ENCODE data around the gene R3HDM2.
A peak's percentile ranks its signal among the peaks of the same experiment; 100 is the strongest.

R3HDM2 gene

GRCh38 chr12:57467212-57467874, 36.5 kb upstream of the R3HDM2 start:
- DNase-seq: no peak

- DNase-seq: no peak
These were observed 35.1 kb upstream of the R3HDM2 start for GRCh38 chr12:57465747-57466505.

- no peak for DNase-seq
These were observed 34.3 kb upstream of the R3HDM2 start for GRCh38 chr12:57465030-57465746.

DNA sequence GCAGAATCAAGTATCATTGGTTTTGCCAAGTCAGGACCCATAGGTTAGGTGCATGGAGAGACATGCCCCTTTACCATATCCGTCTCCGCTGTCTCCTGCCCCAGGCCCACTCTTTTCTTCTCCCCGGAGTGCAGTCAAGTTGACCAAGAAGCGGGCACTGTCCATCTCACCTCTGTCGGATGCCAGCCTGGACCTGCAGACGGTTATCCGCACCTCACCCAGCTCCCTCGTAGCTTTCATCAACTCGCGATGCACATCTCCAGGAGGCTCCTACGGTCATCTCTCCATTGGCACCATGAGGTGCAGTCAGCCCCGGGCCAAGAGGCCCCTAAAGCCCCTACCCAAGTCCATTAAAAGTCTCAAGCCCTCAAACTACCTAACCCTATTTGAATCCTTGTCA, 33.7 kb upstream of the R3HDM2 start:
- no peak for DNase-seq

DNA sequence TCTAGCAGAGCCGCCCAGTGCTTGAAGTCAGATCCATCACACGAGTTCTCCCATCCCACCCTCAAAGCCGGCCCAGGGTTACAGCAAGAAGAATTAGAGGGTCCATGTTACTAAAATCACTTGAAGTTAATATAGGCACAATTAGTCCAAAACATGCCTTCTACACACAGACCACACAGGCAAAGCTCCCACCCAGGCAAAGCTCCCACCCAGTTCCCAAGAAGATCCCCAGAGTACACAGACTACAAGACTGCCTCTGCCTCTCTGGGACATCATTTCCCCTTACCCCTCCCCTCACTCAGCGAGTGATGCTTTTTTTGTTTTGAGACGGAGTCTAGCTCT, 32.0 kb upstream of the R3HDM2 start:
- peak in 1 of 56 donors; percentile 31 for DNase-seq

GRCh38 chr12:57462251-57462911, 31.5 kb upstream of the R3HDM2 start:
- DNase-seq: peak in 52 of 56 donors; percentile 10 to 81 (median 48)

DNA sequence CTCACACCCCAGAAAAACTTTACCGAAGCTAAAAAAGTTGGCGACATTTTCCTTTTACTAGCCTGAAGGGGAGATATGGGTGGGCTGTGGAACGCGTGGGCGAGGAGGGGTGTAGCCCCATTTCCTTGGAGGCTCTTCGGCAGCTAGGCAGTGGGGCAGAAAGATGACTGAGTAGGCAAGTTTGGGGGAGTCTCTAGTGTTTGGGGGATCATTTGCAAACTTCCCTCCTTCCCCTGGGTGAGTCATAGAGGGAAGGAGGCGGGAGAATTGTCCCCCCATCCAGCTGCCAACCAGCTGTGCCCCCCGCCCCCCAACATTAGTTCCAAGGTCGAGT, 31.0 kb upstream of the R3HDM2 start:
- peak in 1 of 56 donors; percentile 49 for DNase-seq

DNA sequence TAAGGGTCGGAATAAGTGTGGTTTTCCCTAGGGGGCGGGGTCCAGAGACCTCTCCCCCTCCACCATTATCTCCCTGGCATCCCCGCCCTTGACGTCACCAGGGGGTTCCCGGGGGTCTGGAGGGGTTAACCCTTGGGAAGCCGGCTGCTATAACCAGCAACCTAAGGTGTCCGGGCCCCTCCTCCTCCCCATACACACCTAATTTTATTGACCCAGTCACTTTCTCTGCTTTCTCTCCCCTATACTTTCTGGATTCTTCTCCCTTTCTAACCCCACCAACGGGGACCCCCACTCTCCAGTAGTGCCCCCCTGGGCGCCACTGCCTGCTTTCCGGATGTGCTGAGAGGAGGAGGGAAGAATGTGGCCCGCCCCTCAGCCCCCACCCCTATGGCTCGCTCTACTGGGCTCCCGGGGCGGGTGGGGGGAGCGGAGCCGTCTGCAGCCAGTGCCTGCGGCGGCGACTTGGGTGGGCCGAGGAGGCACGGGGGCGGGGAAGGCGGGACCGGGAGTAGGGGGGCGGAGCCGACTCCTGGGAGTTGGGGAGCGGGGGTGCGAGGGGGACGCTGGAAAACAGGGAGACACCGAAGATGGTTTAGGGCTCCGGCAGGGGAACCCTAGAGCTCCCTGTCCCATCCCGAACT, 30.6 kb upstream of the R3HDM2 start:
- peak in 14 of 56 donors; percentile 7 to 48 (median 26) for DNase-seq

- DNase-seq: peak in 2 of 56 donors; percentile 10 to 18
These were observed 30.0 kb upstream of the R3HDM2 start for GRCh38 chr12:57460841-57461275.

DNA sequence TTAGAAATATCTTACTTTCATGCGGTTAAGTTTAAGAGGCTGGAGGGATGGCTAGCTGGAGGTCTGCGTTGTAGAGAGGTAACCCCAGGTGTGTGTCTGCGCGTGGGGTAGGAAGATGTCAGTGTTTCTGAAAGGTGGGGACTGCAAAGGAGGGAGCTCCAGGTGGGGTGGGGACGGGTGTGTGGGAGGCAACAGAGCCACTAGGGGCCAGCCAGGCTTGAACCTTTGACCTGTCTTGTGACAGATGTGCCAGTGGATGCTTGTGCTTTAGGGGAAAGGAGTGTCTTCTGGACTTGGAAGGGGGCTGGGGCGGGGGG, 29.6 kb upstream of the R3HDM2 start:
- no peak for DNase-seq

DNA sequence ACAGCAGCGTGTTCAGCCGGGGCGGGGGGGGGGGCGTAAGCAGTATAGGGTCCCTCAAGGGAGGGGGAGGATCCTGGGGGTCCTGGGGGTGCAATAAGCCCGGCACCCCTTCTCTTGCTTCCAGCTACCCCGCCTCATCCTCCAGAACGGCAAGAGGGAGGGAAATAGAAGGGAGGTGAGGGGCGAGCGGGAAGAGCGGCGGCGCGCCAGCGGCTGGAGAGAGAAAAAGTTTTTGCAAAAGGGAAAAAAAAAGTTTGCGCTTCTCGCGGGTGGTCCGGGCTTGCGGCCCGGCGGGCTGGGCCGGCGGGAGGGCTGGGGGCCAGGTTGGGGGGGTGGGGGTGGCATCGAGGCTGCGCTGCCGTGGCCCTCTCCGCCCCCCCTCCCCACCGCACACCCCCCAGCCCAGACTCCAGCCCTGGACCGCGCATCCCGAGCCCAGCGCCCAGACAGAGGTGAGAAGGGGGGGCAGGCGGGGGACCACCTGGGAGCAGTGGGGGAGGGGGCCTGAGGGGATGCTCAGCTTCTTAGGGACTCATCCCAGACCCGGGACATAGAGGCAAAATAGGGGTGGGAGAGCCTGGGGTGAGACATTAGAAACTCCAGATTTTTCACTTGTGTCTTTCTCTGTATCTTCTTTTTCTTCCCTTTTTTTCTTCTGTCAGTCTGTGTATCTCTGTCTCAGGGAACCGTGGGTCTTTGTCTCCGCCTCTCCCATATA, 29.1 kb upstream of the R3HDM2 start, which contains the start of gene GLI1:
TSS of gene GLI1 (plus strand) at position 36 of the 718 bp plus-strand sequence. CDS start 3,907 bp downstream, outside the sequence.
- DNase-seq: peak in 1 of 56 donors; percentile 54

- DNase-seq: peak; percentile 17 to 93 (median 82)
These were observed 28.4 kb upstream of the R3HDM2 start for GRCh38 chr12:57459055-57459749.

- DNase-seq: no peak
These were observed 27.8 kb upstream of the R3HDM2 start for GRCh38 chr12:57458665-57459054.

DNA sequence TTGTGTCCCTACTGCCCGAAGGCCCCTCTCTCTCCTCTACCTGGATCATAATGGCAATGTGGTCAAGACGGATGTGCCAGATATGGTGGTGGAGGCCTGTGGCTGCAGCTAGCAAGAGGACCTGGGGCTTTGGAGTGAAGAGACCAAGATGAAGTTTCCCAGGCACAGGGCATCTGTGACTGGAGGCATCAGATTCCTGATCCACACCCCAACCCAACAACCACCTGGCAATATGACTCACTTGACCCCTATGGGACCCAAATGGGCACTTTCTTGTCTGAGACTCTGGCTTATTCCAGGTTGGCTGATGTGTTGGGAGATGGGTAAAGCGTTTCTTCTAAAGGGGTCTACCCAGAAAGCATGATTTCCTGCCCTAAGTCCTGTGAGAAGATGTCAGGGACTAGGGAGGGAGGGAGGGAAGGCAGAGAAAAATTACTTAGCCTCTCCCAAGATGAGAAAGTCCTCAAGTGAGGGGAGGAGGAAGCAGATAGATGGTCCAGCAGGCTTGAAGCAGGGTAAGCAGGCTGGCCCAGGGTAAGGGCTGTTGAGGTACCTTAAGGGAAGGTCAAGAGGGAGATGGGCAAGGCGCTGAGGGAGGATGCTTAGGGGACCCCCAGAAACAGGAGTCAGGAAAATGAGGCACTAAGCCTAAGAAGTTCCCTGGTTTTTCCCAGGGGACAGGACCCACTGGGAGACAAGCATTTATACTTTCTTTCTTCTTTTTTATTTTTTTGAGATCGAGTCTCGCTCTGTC, 26.1 kb upstream of the R3HDM2 start:
- no peak for DNase-seq

GRCh38 chr12:57456145-57456700, 25.4 kb upstream of the R3HDM2 start:
- DNase-seq: peak in 1 of 56 donors; percentile 18

DNA sequence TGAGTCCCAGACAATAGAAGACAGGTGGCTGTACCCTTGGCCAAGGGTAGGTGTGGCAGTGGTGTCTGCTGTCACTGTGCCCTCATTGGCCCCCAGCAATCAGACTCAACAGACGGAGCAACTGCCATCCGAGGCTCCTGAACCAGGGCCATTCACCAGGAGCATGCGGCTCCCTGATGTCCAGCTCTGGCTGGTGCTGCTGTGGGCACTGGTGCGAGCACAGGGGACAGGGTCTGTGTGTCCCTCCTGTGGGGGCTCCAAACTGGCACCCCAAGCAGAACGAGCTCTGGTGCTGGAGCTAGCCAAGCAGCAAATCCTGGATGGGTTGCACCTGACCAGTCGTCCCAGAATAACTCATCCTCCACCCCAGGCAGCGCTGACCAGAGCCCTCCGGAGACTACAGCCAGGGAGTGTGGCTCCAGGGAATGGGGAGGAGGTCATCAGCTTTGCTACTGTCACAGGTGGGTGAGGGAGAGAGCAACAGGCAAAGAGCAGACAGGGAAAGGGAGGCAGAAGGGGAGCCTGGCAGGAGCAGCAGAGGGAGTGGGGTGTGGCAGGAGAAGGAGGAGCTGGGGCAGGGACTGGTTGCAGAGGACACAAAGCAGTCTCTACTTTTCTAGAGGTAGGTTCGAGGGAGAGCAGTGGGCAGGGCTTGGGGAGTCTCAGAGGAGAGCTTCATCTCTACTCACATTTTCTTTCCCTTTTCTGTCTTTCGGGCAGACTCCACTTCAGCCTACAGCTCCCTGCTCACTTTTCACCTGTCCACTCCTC, 24.7 kb upstream of the R3HDM2 start:
- DNase-seq: no peak

GRCh38 chr12:57454566-57455373, 23.9 kb upstream of the R3HDM2 start, which contains the start of gene INHBE:
TSS of gene INHBE (plus strand) at chr12:57455307. CDS start at chr12:57455537, 230 bp downstream.
- no peak for DNase-seq
